ENCODE measurements around the gene ASB1. TPM values are rescaled to one million over a fixed set of nuclear protein-coding genes. Genes with fewer than 3 reads are reported as not detected.

Gene ASB1
- total RNA-seq, 1 experiment from 2014 or later, result 46.0 TPM

DNA sequence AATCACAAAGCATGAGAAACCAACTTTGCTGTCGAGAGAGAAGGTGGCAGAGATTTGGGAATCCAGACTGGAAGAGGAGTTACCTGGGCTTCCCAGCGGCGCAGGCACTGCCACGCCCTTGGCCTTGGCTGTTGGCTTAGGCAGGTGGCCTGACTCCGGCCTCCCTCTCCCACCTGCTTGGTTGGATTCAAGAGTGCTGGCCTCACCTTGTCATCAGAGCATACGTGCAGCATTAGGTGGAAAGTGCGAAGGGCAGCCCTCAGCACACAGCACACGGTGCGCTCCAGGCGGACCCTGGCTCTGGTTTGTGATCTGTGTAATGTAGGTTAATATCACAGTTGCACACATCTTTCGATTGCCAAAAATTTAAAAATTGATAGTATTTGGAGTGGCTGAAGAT, 19.2 kb upstream of the ASB1 start:
- Histone ChIP-seq H2BK20ac (ENCODE audit: low read depth, low read length, poor library complexity, severe bottlenecking) (no peak overlapping the region), H4K8ac (replicated peaks; ENCODE audit: insufficient read length, low read depth, low read length) (no peak overlapping the region), H3K9ac (ENCODE audit: extremely low read depth, insufficient read length, low read length) (no peak overlapping the region), H2AK5ac (ENCODE audit: insufficient read length, low read length) (no peak overlapping the region), H3K4me2 (ENCODE audit: insufficient read depth, insufficient read length, low read length) (no peak overlapping the region), H3K4me1 (ENCODE audit: insufficient read depth, low read length) (no peaks in the 10 kb centered on the region), H2BK5ac (ENCODE audit: insufficient read length, low read length) (no peak overlapping the region), H3K9me3 (ENCODE audit: control insufficient read depth, low read depth, low read length) (no peaks in the 10 kb centered on the region), H3K27me3 (ENCODE audit: insufficient read depth, low read length) (no peaks in the 10 kb centered on the region), H3K79me2 (ENCODE audit: insufficient read depth, low read length) (no peaks in the 10 kb centered on the region), H4K20me1 (ENCODE audit: control insufficient read depth, insufficient read depth, insufficient read length) (no peaks in the 10 kb centered on the region), H2BK12ac (ENCODE audit: insufficient read length, low read depth, low read length) (no peak overlapping the region), H3T11ph (ENCODE audit: low read length) (no peak overlapping the region), H4K91ac (ENCODE audit: insufficient read length, low read depth, low read length) (no peak overlapping the region), H3K18ac (ENCODE audit: insufficient read length, low read depth, low read length) (no peak overlapping the region), H2BK120ac (ENCODE audit: low read depth, low read length, poor library complexity, severe bottlenecking) (no peak overlapping the region), H3K27ac (ENCODE audit: insufficient read length, low read depth, low read length) (no peak overlapping the region), H3K23ac (ENCODE audit: insufficient read length, low read depth, low read length) (no peak overlapping the region), H2BK15ac (ENCODE audit: low read depth, low read length) (no peak overlapping the region), H2AFZ (ENCODE audit: low read length) (no peak overlapping the region), H3K4ac (ENCODE audit: low read depth, low read length) (no peak overlapping the region), H3K14ac (ENCODE audit: insufficient read depth, low read length) (no peak overlapping the region), H3K56ac (ENCODE audit: insufficient read length, low read depth, low read length) (no peak overlapping the region), H3K79me1 (ENCODE audit: insufficient read depth, low read depth, low read length, poor library complexity, severe bottlenecking) (no peaks in the 10 kb centered on the region), H3K23me2 (ENCODE audit: insufficient read length, low read depth, low read length, poor library complexity, severe bottlenecking) (no peaks in the 10 kb centered on the region), H4K5ac (ENCODE audit: insufficient read length, low read depth, low read length) (no peak overlapping the region)
- TF ChIP-seq, protein P1, sequence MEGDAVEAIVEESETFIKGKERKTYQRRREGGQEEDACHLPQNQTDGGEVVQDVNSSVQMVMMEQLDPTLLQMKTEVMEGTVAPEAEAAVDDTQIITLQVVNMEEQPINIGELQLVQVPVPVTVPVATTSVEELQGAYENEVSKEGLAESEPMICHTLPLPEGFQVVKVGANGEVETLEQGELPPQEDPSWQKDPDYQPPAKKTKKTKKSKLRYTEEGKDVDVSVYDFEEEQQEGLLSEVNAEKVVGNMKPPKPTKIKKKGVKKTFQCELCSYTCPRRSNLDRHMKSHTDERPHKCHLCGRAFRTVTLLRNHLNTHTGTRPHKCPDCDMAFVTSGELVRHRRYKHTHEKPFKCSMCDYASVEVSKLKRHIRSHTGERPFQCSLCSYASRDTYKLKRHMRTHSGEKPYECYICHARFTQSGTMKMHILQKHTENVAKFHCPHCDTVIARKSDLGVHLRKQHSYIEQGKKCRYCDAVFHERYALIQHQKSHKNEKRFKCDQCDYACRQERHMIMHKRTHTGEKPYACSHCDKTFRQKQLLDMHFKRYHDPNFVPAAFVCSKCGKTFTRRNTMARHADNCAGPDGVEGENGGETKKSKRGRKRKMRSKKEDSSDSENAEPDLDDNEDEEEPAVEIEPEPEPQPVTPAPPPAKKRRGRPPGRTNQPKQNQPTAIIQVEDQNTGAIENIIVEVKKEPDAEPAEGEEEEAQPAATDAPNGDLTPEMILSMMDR (conservative IDR thresholded peaks at IDR 0.05), result no peak
- Mint-ChIP-seq H3K9me3 (peaks cover 0 to 2% of the 10 kb centered on the region in 2 experiments; a peak in 1 of 5 replicates), H3K4me3 (no peak overlapping the region), H3K27me3 (ENCODE audit: low read depth) (no peaks in the 10 kb centered on the region), H3K27ac (no peak overlapping the region), H3K4me1 (peaks cover 13 to 31% of the 10 kb centered on the region in 2 experiments), H3K36me3 (ENCODE audit: insufficient read depth in 1 of 3, low read depth in 3 of 3) (peaks cover 0 to 4% (median 0%) of the 10 kb centered on the region in 3 experiments; a peak in 1 of 7 replicates)
- no CpG with 5 or more reads among the region's 11 CpGs for WGBS (ENCODE audit: extremely low coverage, insufficient read length, low lambda C conversion rate)
- no peak for DNase-seq
